Endodermal cell (in vitro differentiated cells): ENCODE measurements around the gene SLC12A5. TPM values are rescaled to one million over a fixed set of nuclear protein-coding genes. Genes with fewer than 3 reads are reported as not detected.
A peak's percentile ranks its signal among the peaks of the same experiment; 100 is the strongest.

ENCODE experiments used
- DNase-seq: peaks from one replicate; pipeline ENCODE4 v3.0.0-alpha.2; 2017
- H3K27ac ChIP-seq: 2 replicates; pipeline ENCODE4 v1.5.1; 2013; ENCODE audit warnings: mild to moderate bottlenecking, low read depth, low read length, moderate library complexity
- H3K27me3 ChIP-seq: 2 replicates; pipeline ENCODE4 v1.6.1; 2013; ENCODE audit warnings: mild to moderate bottlenecking, low read length, moderate library complexity; ENCODE audit not compliant: insufficient read depth, control insufficient read depth, poor library complexity, severe bottlenecking
- H3K36me3 ChIP-seq: 2 replicates; pipeline ENCODE4 v1.7.0; 2013; ENCODE audit warnings: mild to moderate bottlenecking, low read length, moderate library complexity; ENCODE audit not compliant: control insufficient read depth, insufficient read depth
- H3K4me1 ChIP-seq: one replicate; pipeline ENCODE4 v1.7.0; 2013; ENCODE audit warnings: low read length; ENCODE audit not compliant: control insufficient read depth, insufficient read depth
- H3K4me3 ChIP-seq: 2 replicates; pipeline ENCODE4 v1.5.1; 2013; ENCODE audit warnings: mild to moderate bottlenecking, low read length, moderate library complexity
- H3K9ac ChIP-seq: 2 replicates; pipeline ENCODE4 v1.6.1; 2013; ENCODE audit warnings: mild to moderate bottlenecking, low read length, moderate library complexity; ENCODE audit not compliant: poor library complexity, severe bottlenecking; ENCODE audit errors: extremely low read depth
- H3K9me3 ChIP-seq: 2 replicates; pipeline ENCODE4 v1.6.1; 2013; ENCODE audit warnings: mild to moderate bottlenecking, low read length, moderate library complexity; ENCODE audit not compliant: control insufficient read depth
- H3K27ac Mint-ChIP-seq: 2 replicates; pipeline ENCODE4 v1.8.0; 2020; ENCODE audit warnings: mixed read lengths
- H3K27me3 Mint-ChIP-seq: 2 replicates; pipeline ENCODE4 v1.8.0; 2021; ENCODE audit warnings: mild to moderate bottlenecking, mixed read lengths; ENCODE audit not compliant: insufficient read depth
- H3K36me3 Mint-ChIP-seq: 2 replicates; pipeline ENCODE4 v1.8.0; 2020; ENCODE audit warnings: low read depth, mixed read lengths
- H3K4me1 Mint-ChIP-seq: 2 replicates; pipeline ENCODE4 v1.8.0; 2020; ENCODE audit warnings: mixed read lengths
- H3K4me3 Mint-ChIP-seq: 2 replicates; pipeline ENCODE4 v1.8.0; 2020; ENCODE audit warnings: mild to moderate bottlenecking, moderate library complexity, mixed read lengths
- H3K9me3 Mint-ChIP-seq: 2 replicates; pipeline ENCODE4 v1.8.0; 2020; ENCODE audit warnings: mild to moderate bottlenecking, mixed read lengths
- WGBS, 2 experiments: methylation state at CpG; one replicate each; pipeline versions ENCODE4 v1.1.5 to v1.1.7; 2013; ENCODE audit warnings: missing lambda C conversion rate in 2 of 2, mixed read lengths in 1 of 2; ENCODE audit not compliant: insufficient coverage in 1 of 2, insufficient read length in 1 of 2; 5-methylcytosine and 5-hydroxymethylcytosine counted together
- total RNA-seq, 2 donors: library from RNA; stranded (reverse); fragmentation: NEBNext Ultra II Directional in 1 of 2; extraction: Animal tissue kit (Norgen Biotek cat#: 25700) in 1 of 2; gene quantifications; 2 replicates in 1 of 2; 3 replicates in 1 of 2; pipeline ENCODE4 v1.2.1, GENCODE V29; 2021
- TF ChIP-seq, protein P1 (sequence below): fragments of 200-600 bp; sonication (generic); conservative IDR thresholded peaks from 2 replicates; pipeline ENCODE4 v1.5.0; 2021; ENCODE audit warnings: antibody characterized with exemption, mild to moderate bottlenecking

Gene SLC12A5
- total RNA-seq, 2 donors from 2014 or later = 5.7 to 10.2 TPM

- no peaks in the 10 kb centered on the region for H3K27me3 Mint-ChIP-seq
- H3K36me3 Mint-ChIP-seq = peaks cover 8% of the 10 kb centered on the region
- no peak overlapping the region for H3K9ac ChIP-seq
- H3K36me3 ChIP-seq = peaks cover 14% of the 10 kb centered on the region
- H3K27ac ChIP-seq = no peak overlapping the region
- 93 to 94% methylated on average over 5 to 6 of the region's 6 CpGs for WGBS, 2 experiments
- H3K4me1 ChIP-seq = peaks cover 8% of the 10 kb centered on the region
- no peak for DNase-seq
- no peak overlapping the region for H3K4me3 ChIP-seq
- TF ChIP-seq, protein P1, sequence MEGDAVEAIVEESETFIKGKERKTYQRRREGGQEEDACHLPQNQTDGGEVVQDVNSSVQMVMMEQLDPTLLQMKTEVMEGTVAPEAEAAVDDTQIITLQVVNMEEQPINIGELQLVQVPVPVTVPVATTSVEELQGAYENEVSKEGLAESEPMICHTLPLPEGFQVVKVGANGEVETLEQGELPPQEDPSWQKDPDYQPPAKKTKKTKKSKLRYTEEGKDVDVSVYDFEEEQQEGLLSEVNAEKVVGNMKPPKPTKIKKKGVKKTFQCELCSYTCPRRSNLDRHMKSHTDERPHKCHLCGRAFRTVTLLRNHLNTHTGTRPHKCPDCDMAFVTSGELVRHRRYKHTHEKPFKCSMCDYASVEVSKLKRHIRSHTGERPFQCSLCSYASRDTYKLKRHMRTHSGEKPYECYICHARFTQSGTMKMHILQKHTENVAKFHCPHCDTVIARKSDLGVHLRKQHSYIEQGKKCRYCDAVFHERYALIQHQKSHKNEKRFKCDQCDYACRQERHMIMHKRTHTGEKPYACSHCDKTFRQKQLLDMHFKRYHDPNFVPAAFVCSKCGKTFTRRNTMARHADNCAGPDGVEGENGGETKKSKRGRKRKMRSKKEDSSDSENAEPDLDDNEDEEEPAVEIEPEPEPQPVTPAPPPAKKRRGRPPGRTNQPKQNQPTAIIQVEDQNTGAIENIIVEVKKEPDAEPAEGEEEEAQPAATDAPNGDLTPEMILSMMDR = no peak
- H3K9me3 Mint-ChIP-seq = no peaks in the 10 kb centered on the region
- no peak overlapping the region for H3K27ac Mint-ChIP-seq
- H3K27me3 ChIP-seq = no peaks in the 10 kb centered on the region
- H3K4me1 Mint-ChIP-seq = peaks cover 66% of the 10 kb centered on the region
- H3K4me3 Mint-ChIP-seq = no peak overlapping the region
- H3K9me3 ChIP-seq = no peaks in the 10 kb centered on the region
Observed at GRCh38 chr20:46083101-46083500, 54.1 kb downstream of the SLC12A5 start.

- Histone ChIP-seq H3K9me3 (no peaks in the 10 kb centered on the region), H3K4me3 (no peak overlapping the region), H3K27ac (no peak overlapping the region), H3K9ac (no peak overlapping the region), H3K27me3 (no peaks in the 10 kb centered on the region), H3K36me3 (peaks cover 9% of the 10 kb centered on the region), H3K4me1 (peaks cover 8% of the 10 kb centered on the region)
- H3K36me3 Mint-ChIP-seq = peaks cover 4% of the 10 kb centered on the region
- no peaks in the 10 kb centered on the region for H3K27me3 Mint-ChIP-seq
- WGBS, 2 experiments = 100% methylated on average over 1 of the region's 1 CpG; no CpG with 5 or more reads in 1 of the 2 experiments
- no peak overlapping the region for H3K27ac Mint-ChIP-seq
- TF ChIP-seq, protein P1 = no peak
- H3K9me3 Mint-ChIP-seq = no peaks in the 10 kb centered on the region
- H3K4me3 Mint-ChIP-seq = no peak overlapping the region
- H3K4me1 Mint-ChIP-seq = peaks cover 68% of the 10 kb centered on the region
- DNase-seq = no peak
Observed at GRCh38 chr20:46083531-46084061, 54.6 kb downstream of the SLC12A5 start.

GRCh38 chr20:46084805-46085178 lies 55.8 kb downstream of the SLC12A5 start:
- Histone ChIP-seq H3K27ac (no peak overlapping the region), H3K36me3 (no peaks in the 10 kb centered on the region), H3K9me3 (no peaks in the 10 kb centered on the region), H3K4me3 (peak overlapping the region; percentile 47), H3K9ac (no peak overlapping the region), H3K4me1 (peaks cover 8% of the 10 kb centered on the region), H3K27me3 (no peaks in the 10 kb centered on the region)
- Mint-ChIP-seq H3K9me3 (no peaks in the 10 kb centered on the region), H3K36me3 (no peaks in the 10 kb centered on the region), H3K27me3 (no peaks in the 10 kb centered on the region), H3K27ac (peak overlapping the region; percentile 33), H3K4me3 (no peak overlapping the region), H3K4me1 (peaks cover 58% of the 10 kb centered on the region)
- DNase-seq = no peak
- TF ChIP-seq, protein P1 = no peak
- 83 to 96% methylated on average over 3 of the region's 3 CpGs for WGBS, 2 experiments
